SK-N-SH (cell line): ENCODE results near the gene HS6ST3. TPM values are rescaled to one million over a fixed set of nuclear protein-coding genes. Genes with fewer than 3 reads are reported as not detected.
A peak's percentile ranks its signal among the peaks of the same experiment; 100 is the strongest.

Source experiments
- CTCF ChIA-PET: fragments of 300-600, 350-600 bp; formaldehyde crosslinking; extraction: SDS; loops from one replicate; lab custom pipeline; 2021; lab: Yijun Ruan, JAX
- POLR2A ChIA-PET: fragments of 350-600 bp; sonication (Branson Sonifier 250); formaldehyde crosslinking; extraction: SDS; loops from one replicate; lab custom pipeline; 2020; ENCODE audit warnings: antibody characterized with exemption, inconsistent platforms; lab: Yijun Ruan, JAX
- DNase-seq: peaks from one replicate; pipeline ENCODE4 v3.0.0; 2012
- H2AFZ ChIP-seq: fragments of 200-600 bp; sonication (generic); 2 replicates; pipeline ENCODE4 v1.8.1; 2016; ENCODE audit warnings: antibody characterized with exemption, mild to moderate bottlenecking, low read depth
- H3F3A ChIP-seq: fragments of 200-600 bp; sonication (generic); replicated peaks from 2 replicates; pipeline ENCODE3; 2016; ENCODE audit warnings: antibody characterized with exemption, mild to moderate bottlenecking; ENCODE audit not compliant: insufficient read depth
- H3K27ac ChIP-seq, 2 experiments: fragments of 200-500 bp in 1 of 2; fragments of 200-600 bp in 1 of 2; sonication (Bioruptor generic) in 1 of 2; sonication (generic), shearing (Covaris generic) in 1 of 2; 2 replicates each; pipeline versions ENCODE4 v1.5.1 to v1.6.1; 2014 to 2016; ENCODE audit warnings: low read depth in 2 of 2, inconsistent platforms in 1 of 2, low read length in 1 of 2, mild to moderate bottlenecking in 1 of 2, mixed read lengths in 1 of 2
- H3K27me3 ChIP-seq: fragments of 200-600 bp; sonication (generic), shearing (Covaris generic); 2 replicates; pipeline ENCODE4 v1.6.1; 2016; ENCODE audit warnings: mixed run types; ENCODE audit not compliant: insufficient read depth
- H3K36me3 ChIP-seq, 2 experiments: fragments of 200-500 bp in 1 of 2; fragments of 200-600 bp in 1 of 2; sonication (Bioruptor generic) in 1 of 2; sonication (generic) in 1 of 2; replicated peaks in 1 of 2; 2 replicates each; pipeline versions ENCODE3 to v1.5.1; 2014 to 2016; ENCODE audit warnings: low read length in 1 of 2, mild to moderate bottlenecking in 1 of 2; ENCODE audit not compliant: insufficient read depth in 2 of 2, control insufficient read depth in 1 of 2
- H3K4me1 ChIP-seq, 2 experiments: fragments of 200-500 bp in 1 of 2; fragments of 200-600 bp in 1 of 2; sonication (Bioruptor generic) in 1 of 2; sonication (generic), shearing (Covaris generic) in 1 of 2; 2 replicates each; pipeline versions ENCODE4 v1.5.1 to v1.6.1; 2014 to 2016; ENCODE audit warnings: low read depth in 1 of 2, low read length in 1 of 2, mixed run types in 1 of 2; ENCODE audit not compliant: insufficient read depth in 2 of 2, control insufficient read depth in 1 of 2
- H3K4me2 ChIP-seq: fragments of 200-600 bp; sonication (generic), shearing (Covaris generic); 2 replicates; pipeline ENCODE4 v1.6.1; 2017; ENCODE audit warnings: mixed run types
- H3K4me3 ChIP-seq, 2 experiments: fragments of 200-500 bp in 1 of 2; fragments of 200-600 bp in 1 of 2; sonication (Bioruptor generic) in 1 of 2; sonication (generic), shearing (Covaris generic) in 1 of 2; 2 replicates each; pipeline versions ENCODE4 v1.5.1 to v1.8.1; 2014 to 2016; ENCODE audit warnings: low read depth in 2 of 2, inconsistent platforms in 1 of 2, low read length in 1 of 2, mild to moderate bottlenecking in 1 of 2, mixed read lengths in 1 of 2, moderate library complexity in 1 of 2
- H3K79me2 ChIP-seq: fragments of 200-600 bp; sonication (generic); 2 replicates; pipeline ENCODE4 v1.8.1; 2017; ENCODE audit warnings: mild to moderate bottlenecking; ENCODE audit not compliant: insufficient read depth
- H3K9ac ChIP-seq: fragments of 200-600 bp; sonication (generic); 2 replicates; pipeline ENCODE4 v1.6.1; 2017; ENCODE audit warnings: mixed run types
- H3K9me2 ChIP-seq: fragments of 200-600 bp; sonication (generic); 2 replicates; pipeline ENCODE4 v1.6.1; 2017; ENCODE audit warnings: mixed run types
- H3K9me3 ChIP-seq: fragments of 200-600 bp; sonication (generic); 2 replicates; pipeline ENCODE4 v1.6.1; 2017; ENCODE audit warnings: mixed run types, mild to moderate bottlenecking, moderate library complexity
- H4K20me1 ChIP-seq: fragments of 200-600 bp; sonication (generic); 2 replicates; pipeline ENCODE4 v1.6.1; 2017; ENCODE audit warnings: mild to moderate bottlenecking, mixed run types; ENCODE audit not compliant: insufficient read depth
- CHD2 ChIP-seq: fragments of 150-350 bp; IDR thresholded peaks from 2 replicates; pipeline ENCODE4 v1.6.1; 2018; ENCODE audit warnings: low read length; ENCODE audit not compliant: partially characterized antibody
- ELF1 ChIP-seq: IDR thresholded peaks from 2 replicates; pipeline ENCODE4 v1.4.0; 2012
- EZH2phosphoT487 ChIP-seq: fragments of 200-600 bp; sonication (generic); IDR thresholded peaks from 2 replicates; pipeline ENCODE4 v1.6.1; 2017; ENCODE audit warnings: low read depth, mixed run types, mild to moderate bottlenecking, antibody characterized with exemption, moderate library complexity, borderline replicate concordance
- FOXJ3 ChIP-seq: sonication (generic); formaldehyde crosslinking; IDR thresholded peaks from 2 replicates; pipeline ENCODE4 v1.5.1; 2020; ENCODE audit warnings: mild to moderate bottlenecking, missing genetic modification reagents
- GATA2 ChIP-seq: sonication (generic); formaldehyde crosslinking; IDR thresholded peaks from 2 replicates; pipeline ENCODE4 v1.5.0; 2020; ENCODE audit warnings: mild to moderate bottlenecking, missing genetic modification reagents
- JUND ChIP-seq: IDR thresholded peaks from 2 replicates; pipeline ENCODE4 v1.4.0; 2012
- MEF2A ChIP-seq: IDR thresholded peaks from 2 replicates; pipeline ENCODE4 v1.4.0; 2012; ENCODE audit warnings: low read depth, borderline replicate concordance
- NFIC ChIP-seq: IDR thresholded peaks from 2 replicates; pipeline ENCODE4 v1.4.0; 2012; ENCODE audit warnings: borderline replicate concordance
- POLR2AphosphoS5 ChIP-seq: IDR thresholded peaks from 2 replicates; pipeline ENCODE4 v1.6.1; 2012; ENCODE audit warnings: low read depth, low read length
- RAD21 ChIP-seq: IDR thresholded peaks from 2 replicates; pipeline ENCODE4 v1.6.1; 2012; ENCODE audit warnings: mild to moderate bottlenecking, low read length
- RCOR1 ChIP-seq: fragments of 150-350 bp; IDR thresholded peaks from 2 replicates; pipeline ENCODE4 v1.6.1; 2017; ENCODE audit warnings: antibody characterized with exemption, low read length
- REST ChIP-seq: IDR thresholded peaks from 2 replicates; pipeline ENCODE4 v1.6.1; 2012; ENCODE audit warnings: mild to moderate bottlenecking, low read depth, low read length, moderate library complexity
- RFX5 ChIP-seq: IDR thresholded peaks from 2 replicates; pipeline ENCODE4 v1.6.1; 2012; ENCODE audit warnings: mild to moderate bottlenecking, improper control_type of control experiment, low read length
- RXRA ChIP-seq: IDR thresholded peaks from 2 replicates; pipeline ENCODE4 v1.4.0; 2012; ENCODE audit warnings: low read depth, mild to moderate bottlenecking, borderline replicate concordance
- TCF12 ChIP-seq: IDR thresholded peaks from 2 replicates; pipeline ENCODE4 v1.4.0; 2012
- TEAD4 ChIP-seq: IDR thresholded peaks from 2 replicates; pipeline ENCODE4 v1.4.0; 2012; ENCODE audit warnings: mild to moderate bottlenecking, borderline replicate concordance; ENCODE audit not compliant: insufficient read depth
- WGBS: methylation state at CpG from one replicate; pipeline ENCODE4 v1.1.6; 2017; ENCODE audit warnings: low lambda C conversion rate; 5-methylcytosine and 5-hydroxymethylcytosine counted together
- polyA plus RNA-seq, 3 experiments: library from polyadenylated mRNA; depleted of rRNA; stranded (reverse); fragments of >200 nt; gene quantifications; 2 replicates each; pipeline ENCODE4 v1.2.3, GENCODE V29; 2012
- TF ChIP-seq, protein P1 (sequence below): IDR thresholded peaks from 2 replicates; pipeline ENCODE4; 2012
- TF ChIP-seq, protein P2 (sequence below): fragments of 150-350 bp; IDR thresholded peaks from 2 replicates; pipeline ENCODE4 v1.6.1; 2017; ENCODE audit warnings: antibody characterized with exemption, low read length, low read depth, borderline replicate concordance

HS6ST3 gene
- polyA plus RNA-seq, 1 of the 3 experiments (the other 2 are of a cell fraction), result under 0.01 TPM

GRCh38 chr13:96090240-96091101 is 564 bp downstream of the HS6ST3 start:
- Histone ChIP-seq H3K9ac (no peak overlapping the region), H3K27me3 (peaks cover 34% of the 10 kb centered on the region), H4K20me1 (no peaks in the 10 kb centered on the region), H3K27ac (no peak overlapping the region), H3K4me3 (peak overlapping the region; percentile 53 to 62), H3K9me3 (no peaks in the 10 kb centered on the region), H3F3A (no peaks in the 10 kb centered on the region), H3K9me2 (no peaks in the 10 kb centered on the region), H3K79me2 (no peaks in the 10 kb centered on the region; the same call in 1 of the 2 replicates), H2AFZ (peak overlapping the region; percentile 84; the same call in 1 of the 2 replicates), H3K4me1 (peaks cover 0 to 7% of the 10 kb centered on the region in 2 experiments; a peak in 1 of 4 replicates), H3K4me2 (peak overlapping the region; percentile 84; the same call in 1 of the 2 replicates), H3K36me3 (no peaks in the 10 kb centered on the region)
- TF ChIP-seq POLR2AphosphoS5, result no peak
- TF ChIP-seq, protein P1, sequence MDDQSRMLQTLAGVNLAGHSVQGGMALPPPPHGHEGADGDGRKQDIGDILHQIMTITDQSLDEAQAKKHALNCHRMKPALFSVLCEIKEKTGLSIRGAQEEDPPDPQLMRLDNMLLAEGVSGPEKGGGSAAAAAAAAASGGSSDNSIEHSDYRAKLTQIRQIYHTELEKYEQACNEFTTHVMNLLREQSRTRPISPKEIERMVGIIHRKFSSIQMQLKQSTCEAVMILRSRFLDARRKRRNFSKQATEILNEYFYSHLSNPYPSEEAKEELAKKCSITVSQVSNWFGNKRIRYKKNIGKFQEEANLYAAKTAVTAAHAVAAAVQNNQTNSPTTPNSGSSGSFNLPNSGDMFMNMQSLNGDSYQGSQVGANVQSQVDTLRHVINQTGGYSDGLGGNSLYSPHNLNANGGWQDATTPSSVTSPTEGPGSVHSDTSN, result no peak
- no peak for TF ChIP-seq GATA2 (CRISPR knock-in tag)
- no peak for TF ChIP-seq RAD21
- no peak for TF ChIP-seq ELF1
- no peak for TF ChIP-seq JUND
- TF ChIP-seq EZH2phosphoT487, result no peak
- no peak for TF ChIP-seq TEAD4
- no peak for TF ChIP-seq CHD2
- no peak for TF ChIP-seq RFX5
- no peak for TF ChIP-seq NFIC
- no peak for TF ChIP-seq MEF2A
- no peak for TF ChIP-seq TCF12
- CTCF ChIA-PET, result interaction anchor here (0.5 to 2.0 kb wide), 4 partner anchors 11 to 130 kb away, joined by 3 to 4 read pairs (median 3); no protein-coding TSS in a partner anchor
- POLR2A ChIA-PET, result no interaction called here
- peak; percentile 81 for DNase-seq
- no CpG with 5 or more reads among the region's 133 CpGs for WGBS

GRCh38 chr13:96091164-96092117 is 1.5 kb downstream of the HS6ST3 start:
- DNase-seq, result peak; percentile 46
- Histone ChIP-seq H3K9me3 (no peaks in the 10 kb centered on the region), H3K9me2 (no peaks in the 10 kb centered on the region), H3K27me3 (peaks cover 34% of the 10 kb centered on the region), H3K36me3 (no peaks in the 10 kb centered on the region), H3K79me2 (no peaks in the 10 kb centered on the region; the same call in 1 of the 2 replicates), H3K27ac (no peak overlapping the region), H2AFZ (no peak overlapping the region), H3K4me1 (peaks cover 0 to 7% of the 10 kb centered on the region in 2 experiments; a peak in 1 of 4 replicates), H3K4me3 (peak overlapping the region in 1 of 2 experiments; percentile 53; a peak in 2 of 4 replicates), H3K4me2 (no peak overlapping the region), H4K20me1 (no peaks in the 10 kb centered on the region), H3F3A (no peaks in the 10 kb centered on the region), H3K9ac (no peak overlapping the region)
- 14% methylated on average over 26 of the region's 57 CpGs for WGBS
- ChIA-PET CTCF (interaction anchor here (0.5 to 1.2 kb wide), 2 partner anchors 71 to 129 kb away, joined by 3 read pairs; no protein-coding TSS in a partner anchor), POLR2A (no interaction called here)
- TF ChIP-seq RCOR1 (no peak), RFX5 (no peak), REST (no peak), FOXJ3 (CRISPR knock-in tag) (no peak), RXRA (no peak)
- TF ChIP-seq, protein P2, sequence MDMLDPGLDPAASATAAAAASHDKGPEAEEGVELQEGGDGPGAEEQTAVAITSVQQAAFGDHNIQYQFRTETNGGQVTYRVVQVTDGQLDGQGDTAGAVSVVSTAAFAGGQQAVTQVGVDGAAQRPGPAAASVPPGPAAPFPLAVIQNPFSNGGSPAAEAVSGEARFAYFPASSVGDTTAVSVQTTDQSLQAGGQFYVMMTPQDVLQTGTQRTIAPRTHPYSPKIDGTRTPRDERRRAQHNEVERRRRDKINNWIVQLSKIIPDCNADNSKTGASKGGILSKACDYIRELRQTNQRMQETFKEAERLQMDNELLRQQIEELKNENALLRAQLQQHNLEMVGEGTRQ, result no peak
